Transverse colon (tissue), 3 donors: ENCODE results near the gene OR51M1.

Experiments used
- POLR2A ChIP-seq: fragments of 450-650 bp; IDR thresholded peaks from one replicate; pipeline ENCODE4 v1.6.1; 2016; ENCODE audit warnings: antibody characterized with exemption, mild to moderate bottlenecking, moderate library complexity
- TF ChIP-seq, protein P1 (sequence below), 5 experiments: fragments of 200-600 bp in 3 of 5; fragments of 450-650 bp in 2 of 5; sonication (generic) in 3 of 5; IDR thresholded peaks; 1 replicate in 2 of 5; 2 replicates in 3 of 5; pipeline ENCODE4 v1.5.1; 2016 to 2017; ENCODE audit warnings: antibody characterized with exemption in 5 of 5, inconsistent platforms in 3 of 5, mild to moderate bottlenecking in 2 of 5, moderate library complexity in 1 of 5

- TF ChIP-seq, protein P1, sequence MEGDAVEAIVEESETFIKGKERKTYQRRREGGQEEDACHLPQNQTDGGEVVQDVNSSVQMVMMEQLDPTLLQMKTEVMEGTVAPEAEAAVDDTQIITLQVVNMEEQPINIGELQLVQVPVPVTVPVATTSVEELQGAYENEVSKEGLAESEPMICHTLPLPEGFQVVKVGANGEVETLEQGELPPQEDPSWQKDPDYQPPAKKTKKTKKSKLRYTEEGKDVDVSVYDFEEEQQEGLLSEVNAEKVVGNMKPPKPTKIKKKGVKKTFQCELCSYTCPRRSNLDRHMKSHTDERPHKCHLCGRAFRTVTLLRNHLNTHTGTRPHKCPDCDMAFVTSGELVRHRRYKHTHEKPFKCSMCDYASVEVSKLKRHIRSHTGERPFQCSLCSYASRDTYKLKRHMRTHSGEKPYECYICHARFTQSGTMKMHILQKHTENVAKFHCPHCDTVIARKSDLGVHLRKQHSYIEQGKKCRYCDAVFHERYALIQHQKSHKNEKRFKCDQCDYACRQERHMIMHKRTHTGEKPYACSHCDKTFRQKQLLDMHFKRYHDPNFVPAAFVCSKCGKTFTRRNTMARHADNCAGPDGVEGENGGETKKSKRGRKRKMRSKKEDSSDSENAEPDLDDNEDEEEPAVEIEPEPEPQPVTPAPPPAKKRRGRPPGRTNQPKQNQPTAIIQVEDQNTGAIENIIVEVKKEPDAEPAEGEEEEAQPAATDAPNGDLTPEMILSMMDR (IDR thresholded peaks at IDR 0.05), result no peak
- no peak for TF ChIP-seq POLR2A
Measured at GRCh38 chr11:5405173-5405572, 21.6 kb downstream of the OR51M1 start.
